H4 (cell line): ENCODE measurements around the gene RBM6. TPM values are rescaled to one million over a fixed set of nuclear protein-coding genes. Genes with fewer than 3 reads are reported as not detected.
"Not testable (repeated sequence)": the region's sequence is repeated elsewhere in the genome, so short reads cannot be mapped to it uniquely, and the experiment has no call there.

Experiments
- DNase-seq: peaks from one replicate; pipeline ENCODE4 v3.0.0-alpha.2; 2015; ENCODE audit warnings: low spot score
- total RNA-seq: library from RNA; depleted of rRNA; stranded (reverse); fragments of >200 nt; shearing (Covaris generic); gene quantifications from 2 replicates; pipeline ENCODE4 v1.2.3, GENCODE V29; 2014; rRNA removed

RBM6 gene, protein sequence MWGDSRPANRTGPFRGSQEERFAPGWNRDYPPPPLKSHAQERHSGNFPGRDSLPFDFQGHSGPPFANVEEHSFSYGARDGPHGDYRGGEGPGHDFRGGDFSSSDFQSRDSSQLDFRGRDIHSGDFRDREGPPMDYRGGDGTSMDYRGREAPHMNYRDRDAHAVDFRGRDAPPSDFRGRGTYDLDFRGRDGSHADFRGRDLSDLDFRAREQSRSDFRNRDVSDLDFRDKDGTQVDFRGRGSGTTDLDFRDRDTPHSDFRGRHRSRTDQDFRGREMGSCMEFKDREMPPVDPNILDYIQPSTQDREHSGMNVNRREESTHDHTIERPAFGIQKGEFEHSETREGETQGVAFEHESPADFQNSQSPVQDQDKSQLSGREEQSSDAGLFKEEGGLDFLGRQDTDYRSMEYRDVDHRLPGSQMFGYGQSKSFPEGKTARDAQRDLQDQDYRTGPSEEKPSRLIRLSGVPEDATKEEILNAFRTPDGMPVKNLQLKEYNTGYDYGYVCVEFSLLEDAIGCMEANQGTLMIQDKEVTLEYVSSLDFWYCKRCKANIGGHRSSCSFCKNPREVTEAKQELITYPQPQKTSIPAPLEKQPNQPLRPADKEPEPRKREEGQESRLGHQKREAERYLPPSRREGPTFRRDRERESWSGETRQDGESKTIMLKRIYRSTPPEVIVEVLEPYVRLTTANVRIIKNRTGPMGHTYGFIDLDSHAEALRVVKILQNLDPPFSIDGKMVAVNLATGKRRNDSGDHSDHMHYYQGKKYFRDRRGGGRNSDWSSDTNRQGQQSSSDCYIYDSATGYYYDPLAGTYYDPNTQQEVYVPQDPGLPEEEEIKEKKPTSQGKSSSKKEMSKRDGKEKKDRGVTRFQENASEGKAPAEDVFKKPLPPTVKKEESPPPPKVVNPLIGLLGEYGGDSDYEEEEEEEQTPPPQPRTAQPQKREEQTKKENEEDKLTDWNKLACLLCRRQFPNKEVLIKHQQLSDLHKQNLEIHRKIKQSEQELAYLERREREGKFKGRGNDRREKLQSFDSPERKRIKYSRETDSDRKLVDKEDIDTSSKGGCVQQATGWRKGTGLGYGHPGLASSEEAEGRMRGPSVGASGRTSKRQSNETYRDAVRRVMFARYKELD
- 17.1 and 31.5 TPM in 2 replicates for total RNA-seq

DNA sequence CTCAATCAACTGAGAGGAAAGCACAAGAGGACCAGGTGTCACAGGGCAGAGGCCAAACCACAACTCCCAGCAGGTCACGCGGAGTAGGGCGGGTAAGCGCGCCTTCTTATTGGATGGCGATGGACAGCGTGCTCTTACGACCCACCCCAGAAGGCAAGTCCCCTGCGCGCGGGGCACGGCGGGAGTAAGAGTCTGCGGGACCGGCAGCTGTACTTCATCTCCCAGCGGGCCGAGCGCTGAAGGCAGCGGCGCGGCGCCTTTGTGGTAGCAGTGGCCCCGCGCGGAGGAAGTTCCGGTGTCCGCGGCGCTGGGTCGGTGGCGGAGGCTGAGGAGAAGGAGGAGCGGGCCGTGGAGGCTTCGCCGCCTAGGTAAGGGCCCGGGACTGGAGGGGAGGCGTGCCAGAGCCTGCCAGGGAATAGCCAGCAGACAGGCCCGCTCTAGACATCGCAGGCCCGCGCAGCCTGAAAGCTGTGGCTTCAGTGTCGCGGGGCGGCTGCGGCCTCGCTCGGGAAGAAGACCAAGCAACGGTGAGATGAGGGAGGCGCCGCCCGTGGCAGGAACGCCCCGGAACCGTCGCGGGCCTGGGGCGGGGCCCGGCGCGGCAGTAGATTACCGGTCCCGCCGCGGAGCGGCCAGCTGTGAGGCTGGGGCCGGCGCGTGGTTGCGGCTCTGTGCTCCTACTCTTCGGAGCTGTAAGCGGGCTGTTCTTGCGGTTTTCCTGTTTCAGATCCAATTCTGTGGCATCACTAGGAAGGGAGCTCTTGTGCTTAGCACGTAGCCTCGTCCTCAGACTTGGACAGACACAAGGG lies at the start of gene RBM6:
Gene RBM6 (plus strand): TSS at position 293 of the 809 bp plus-strand sequence. CDS start 22,492 bp downstream, outside the sequence.
- DNase-seq: peak; percentile 95

GRCh38 chr3:49895791-49896190 lies 44.2 kb upstream of the RBM6 start:
- no peak for DNase-seq

GRCh38 chr3:49896345-49896744 lies 43.6 kb upstream of the RBM6 start:
- DNase-seq: no peak

DNA sequence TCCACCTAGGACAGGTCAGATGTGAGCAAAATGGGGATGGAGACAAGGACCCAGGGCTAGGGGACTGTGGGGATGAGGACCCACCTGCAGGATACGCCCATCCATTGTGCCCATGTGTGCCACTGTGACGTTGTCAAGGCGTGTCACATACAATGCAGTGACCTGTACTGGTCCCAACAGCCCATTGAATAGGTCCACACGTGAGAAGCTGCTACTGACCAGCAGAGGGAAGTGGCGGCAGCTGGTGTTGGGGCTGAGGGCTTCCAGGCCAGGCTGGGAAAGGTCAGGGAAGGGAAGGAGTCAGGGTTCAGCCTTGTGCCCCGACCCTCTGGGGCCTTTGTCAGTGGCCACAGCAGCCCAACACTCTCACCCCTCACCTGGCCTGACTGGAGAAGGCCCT lies 41.0 kb upstream of the RBM6 start:
- DNase-seq: no peak

DNA sequence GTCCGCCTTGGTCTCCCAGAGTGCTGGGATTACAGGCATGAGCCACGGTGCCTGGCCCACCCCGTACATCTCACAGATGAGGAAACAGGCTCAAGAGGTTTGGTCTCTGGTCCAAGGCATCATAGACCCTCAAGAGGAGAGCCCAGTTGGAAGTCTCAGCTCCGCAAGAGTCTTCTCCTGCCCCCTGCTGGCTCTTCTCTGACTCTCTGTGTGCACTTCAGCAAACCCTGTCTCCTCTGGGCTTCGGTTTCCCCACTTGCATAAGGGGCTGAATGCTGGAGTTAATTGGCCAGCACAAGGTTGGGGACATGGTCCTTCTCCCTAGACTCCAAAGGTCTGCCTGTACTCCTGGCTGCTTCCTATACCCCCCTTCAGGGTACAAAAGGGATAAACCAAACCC lies 40.1 kb upstream of the RBM6 start:
- no peak for DNase-seq

GRCh38 chr3:49900491-49901153 lies 39.3 kb upstream of the RBM6 start:
- DNase-seq: peak; percentile 66

DNA sequence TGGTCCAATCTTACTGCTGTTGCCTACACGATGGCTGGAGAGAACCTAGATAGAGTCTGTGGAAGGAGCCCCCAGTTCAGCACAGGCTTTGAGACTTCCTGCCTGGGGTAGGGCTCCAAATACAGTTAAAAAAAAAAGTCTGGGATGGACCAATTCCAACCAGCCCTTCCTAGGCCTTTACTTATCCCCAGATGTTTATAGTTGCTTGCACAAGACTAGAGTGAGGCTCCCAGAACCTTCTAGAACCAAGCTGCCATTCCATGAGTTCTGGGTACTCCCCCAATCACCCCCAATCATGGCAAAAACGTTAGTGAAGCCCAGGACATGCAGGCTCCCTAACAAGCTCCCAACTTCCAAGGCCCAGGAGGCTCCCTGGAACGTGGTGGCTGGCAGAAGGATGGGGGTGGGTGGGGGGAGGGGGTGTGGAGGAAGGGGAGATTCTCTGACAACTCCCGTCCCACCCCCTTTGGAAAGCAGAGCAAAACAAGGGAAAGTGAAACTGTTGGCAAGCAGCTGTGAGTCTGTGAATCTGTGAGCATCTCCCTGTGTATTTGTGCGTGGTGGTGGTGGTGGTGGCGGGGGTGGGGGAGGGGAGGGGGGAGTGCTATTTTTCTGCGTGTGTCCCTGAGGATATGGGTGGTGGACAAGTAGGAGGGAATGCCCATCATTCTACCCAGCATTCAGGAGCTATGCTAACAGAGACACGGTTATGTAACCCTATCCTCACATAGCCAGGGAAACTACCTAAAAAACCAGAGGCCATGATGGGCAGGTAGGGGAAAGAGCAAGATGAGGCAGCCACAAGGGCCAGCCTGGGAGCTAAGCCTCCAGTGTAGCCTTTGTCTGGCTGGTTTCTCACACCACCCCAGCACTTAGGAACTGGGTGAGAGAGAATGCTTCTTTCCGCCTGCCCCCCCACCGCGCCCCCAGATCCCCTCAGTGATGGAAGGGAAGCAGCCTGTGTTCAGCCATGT lies 38.3 kb upstream of the RBM6 start:
- DNase-seq: no peak

GRCh38 chr3:49902511-49903345 lies 37.2 kb upstream of the RBM6 start:
- DNase-seq: no peak

DNA sequence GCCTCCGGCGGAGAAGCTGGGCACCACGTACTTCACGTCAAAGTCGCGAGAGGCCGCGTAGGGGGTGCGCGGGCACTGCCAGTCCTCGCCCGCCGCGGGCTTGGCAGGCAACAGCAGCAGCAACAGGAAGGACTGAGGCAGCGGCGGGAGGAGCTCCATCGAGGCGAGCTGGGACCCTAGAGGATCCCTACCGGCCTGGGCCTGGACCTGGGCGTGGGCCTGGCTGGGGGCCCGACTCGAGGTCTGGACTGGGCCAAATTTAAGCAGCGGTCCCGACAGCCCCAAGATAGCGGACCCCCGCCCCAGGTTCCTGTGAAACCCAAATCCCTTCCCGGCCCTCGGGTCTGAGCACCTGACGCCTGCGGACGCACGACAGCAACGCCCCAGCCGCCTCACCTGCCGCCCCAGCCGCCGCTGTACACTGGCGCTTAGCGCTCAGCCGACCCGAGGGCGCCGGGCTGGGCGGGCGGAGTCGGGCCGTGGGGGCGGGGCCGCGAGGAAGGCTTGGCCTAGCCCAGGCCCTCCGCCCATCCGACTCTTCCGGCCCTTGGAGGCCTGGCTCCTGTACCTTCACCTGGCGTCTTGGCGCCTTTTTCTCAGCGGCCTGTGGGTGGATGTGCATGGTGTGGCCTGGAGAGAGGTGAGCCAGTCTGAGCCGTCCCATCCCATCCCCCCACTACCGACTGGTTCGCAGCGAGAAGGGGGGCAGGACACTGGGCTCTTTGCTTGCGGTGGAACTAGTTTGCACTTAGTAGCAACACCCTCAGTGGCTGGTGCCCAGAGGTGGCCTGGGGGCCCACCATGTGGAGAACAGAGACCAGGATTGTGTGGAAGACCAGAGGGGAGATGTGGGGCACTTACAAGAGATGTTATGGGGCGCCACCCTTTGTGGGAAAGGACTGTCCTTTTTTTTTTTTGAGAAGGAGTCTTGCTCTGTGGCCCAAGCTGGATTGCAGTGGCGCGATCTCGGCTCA lies 36.2 kb upstream of the RBM6 start, which contains the start of gene MST1R:
Gene MST1R (minus strand): TSS at position 423 of the 974 bp plus-strand sequence. CDS start 264 bp downstream, at position 159.
- no peak for DNase-seq

DNA sequence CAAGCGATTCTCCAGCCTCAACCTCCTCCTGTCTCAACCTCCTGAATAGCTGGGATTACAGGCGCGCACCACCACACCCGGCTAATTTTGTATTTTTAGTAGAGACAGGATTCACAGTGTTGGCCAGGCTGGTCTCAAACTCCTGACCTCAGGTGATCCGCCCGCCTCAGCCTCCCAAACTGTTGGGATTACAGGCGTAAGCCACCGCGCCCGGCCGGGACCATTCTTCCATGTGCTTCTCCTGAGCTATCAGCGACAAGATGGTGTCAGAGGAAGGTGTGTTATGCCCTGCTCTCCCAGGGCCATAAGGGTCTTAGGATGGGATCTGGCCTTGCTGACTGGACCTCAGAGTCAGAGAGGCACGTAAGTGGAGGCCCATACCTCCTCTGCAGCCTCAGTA lies 35.5 kb upstream of the RBM6 start:
- not testable (repeated sequence) for DNase-seq

- DNase-seq: peak; percentile 38
Observed at GRCh38 chr3:49906073-49906743, 33.7 kb upstream of the RBM6 start.

- DNase-seq: no peak
Observed at GRCh38 chr3:49908373-49909199, 31.4 kb upstream of the RBM6 start.

- DNase-seq: no peak
Observed at GRCh38 chr3:49910409-49911123, 29.4 kb upstream of the RBM6 start.

GRCh38 chr3:49911124-49911420 lies 28.9 kb upstream of the RBM6 start:
- no peak for DNase-seq

- no peak for DNase-seq
Observed at GRCh38 chr3:49911611-49912010, 28.3 kb upstream of the RBM6 start.
